Measurements from ENCODE around the gene LRRC15.

GRCh38 chr3:194395212-194395611, 25.7 kb upstream of the LRRC15 start:
- no peak for TF ChIP-seq POLR2A (IDR thresholded peaks at IDR 0.05; ENCODE audit: extremely low read depth, insufficient read length)
- TF ChIP-seq, protein P1, sequence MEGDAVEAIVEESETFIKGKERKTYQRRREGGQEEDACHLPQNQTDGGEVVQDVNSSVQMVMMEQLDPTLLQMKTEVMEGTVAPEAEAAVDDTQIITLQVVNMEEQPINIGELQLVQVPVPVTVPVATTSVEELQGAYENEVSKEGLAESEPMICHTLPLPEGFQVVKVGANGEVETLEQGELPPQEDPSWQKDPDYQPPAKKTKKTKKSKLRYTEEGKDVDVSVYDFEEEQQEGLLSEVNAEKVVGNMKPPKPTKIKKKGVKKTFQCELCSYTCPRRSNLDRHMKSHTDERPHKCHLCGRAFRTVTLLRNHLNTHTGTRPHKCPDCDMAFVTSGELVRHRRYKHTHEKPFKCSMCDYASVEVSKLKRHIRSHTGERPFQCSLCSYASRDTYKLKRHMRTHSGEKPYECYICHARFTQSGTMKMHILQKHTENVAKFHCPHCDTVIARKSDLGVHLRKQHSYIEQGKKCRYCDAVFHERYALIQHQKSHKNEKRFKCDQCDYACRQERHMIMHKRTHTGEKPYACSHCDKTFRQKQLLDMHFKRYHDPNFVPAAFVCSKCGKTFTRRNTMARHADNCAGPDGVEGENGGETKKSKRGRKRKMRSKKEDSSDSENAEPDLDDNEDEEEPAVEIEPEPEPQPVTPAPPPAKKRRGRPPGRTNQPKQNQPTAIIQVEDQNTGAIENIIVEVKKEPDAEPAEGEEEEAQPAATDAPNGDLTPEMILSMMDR (IDR thresholded peaks at IDR 0.05; ENCODE audit: low read depth, low read length) = no peak

Data from NB4 (cell line).